ENCODE measurements around the gene TNS1.

DNA sequence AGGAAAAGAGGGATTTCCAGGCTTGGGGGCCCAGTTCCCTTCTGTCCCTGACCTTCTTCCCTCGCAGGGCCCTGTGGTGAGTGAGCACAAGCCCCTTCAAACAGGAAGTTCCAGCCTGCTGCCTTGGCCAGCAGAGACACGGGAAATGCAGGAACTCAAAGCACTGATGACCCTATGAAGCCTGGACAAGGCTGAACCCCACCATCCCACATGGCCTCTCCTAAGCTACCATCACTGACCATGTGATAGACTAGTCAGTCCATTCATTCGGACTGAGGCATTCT lies 196.4 kb downstream of the TNS1 start:
- TF ChIP-seq POLR2A (IDR thresholded peaks at IDR 0.05) = no peak
- TF ChIP-seq, protein P1, sequence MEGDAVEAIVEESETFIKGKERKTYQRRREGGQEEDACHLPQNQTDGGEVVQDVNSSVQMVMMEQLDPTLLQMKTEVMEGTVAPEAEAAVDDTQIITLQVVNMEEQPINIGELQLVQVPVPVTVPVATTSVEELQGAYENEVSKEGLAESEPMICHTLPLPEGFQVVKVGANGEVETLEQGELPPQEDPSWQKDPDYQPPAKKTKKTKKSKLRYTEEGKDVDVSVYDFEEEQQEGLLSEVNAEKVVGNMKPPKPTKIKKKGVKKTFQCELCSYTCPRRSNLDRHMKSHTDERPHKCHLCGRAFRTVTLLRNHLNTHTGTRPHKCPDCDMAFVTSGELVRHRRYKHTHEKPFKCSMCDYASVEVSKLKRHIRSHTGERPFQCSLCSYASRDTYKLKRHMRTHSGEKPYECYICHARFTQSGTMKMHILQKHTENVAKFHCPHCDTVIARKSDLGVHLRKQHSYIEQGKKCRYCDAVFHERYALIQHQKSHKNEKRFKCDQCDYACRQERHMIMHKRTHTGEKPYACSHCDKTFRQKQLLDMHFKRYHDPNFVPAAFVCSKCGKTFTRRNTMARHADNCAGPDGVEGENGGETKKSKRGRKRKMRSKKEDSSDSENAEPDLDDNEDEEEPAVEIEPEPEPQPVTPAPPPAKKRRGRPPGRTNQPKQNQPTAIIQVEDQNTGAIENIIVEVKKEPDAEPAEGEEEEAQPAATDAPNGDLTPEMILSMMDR (IDR thresholded peaks at IDR 0.05) = no peak

Data from lower leg skin (tissue), 3 donors.